K562 (cell line): ENCODE data around the gene SPNS1.

ENCODE experiments used
- EGR1 ChIP-seq: fragments of 450-650 bp; conservative IDR thresholded peaks from 2 replicates; pipeline ENCODE4 v1.6.1; 2017; ENCODE audit warnings: mild to moderate bottlenecking
- GABPB1 ChIP-seq: sonication (generic); formaldehyde crosslinking; IDR thresholded peaks from 2 replicates; pipeline ENCODE4 v1.8.0; 2022; ENCODE audit warnings: mild to moderate bottlenecking, missing genetic modification reagents
- KDM1A ChIP-seq, 2 experiments: fragments of 450-650 bp; IDR thresholded peaks; 2 replicates each; pipeline ENCODE4 v1.6.1; 2016; ENCODE audit warnings: mild to moderate bottlenecking in 2 of 2
- NFRKB ChIP-seq: fragments of 450-650 bp; IDR thresholded peaks from 2 replicates; pipeline ENCODE4 v1.6.1; 2016; ENCODE audit warnings: low read depth
- NR4A1 ChIP-seq, 2 experiments: fragments of 250-450 bp in 1 of 2; fragments of 450-650 bp in 1 of 2; sonication (Bioruptor Pico) in 1 of 2; IDR thresholded peaks; 2 replicates each; pipeline versions ENCODE4 v1.4.0 to v1.6.1; 2016 to 2020; ENCODE audit warnings: mild to moderate bottlenecking in 2 of 2, missing compliant biosample characterization in 1 of 2, missing genetic modification characterization in 1 of 2, moderate library complexity in 1 of 2
- SMARCC2 ChIP-seq: fragments of 450-650 bp; IDR thresholded peaks from 2 replicates; pipeline ENCODE4 v1.6.1; 2017; ENCODE audit warnings: antibody characterized with exemption, moderate library complexity, mild to moderate bottlenecking, low read depth
- TF ChIP-seq, protein P1 (sequence below): sonication (generic); formaldehyde crosslinking; IDR thresholded peaks from 2 replicates; pipeline ENCODE4 v1.9.0; 2022; ENCODE audit warnings: mild to moderate bottlenecking, missing genetic modification reagents
- TF ChIP-seq, protein P2 (sequence below): conservative IDR thresholded peaks from 2 replicates; pipeline ENCODE4 v1.6.1; 2011; ENCODE audit warnings: low read depth, mild to moderate bottlenecking, low read length; ENCODE audit not compliant: control insufficient read depth
- TF ChIP-seq, protein P3 (sequence below): fragments of 250-450 bp; sonication (Bioruptor Pico); IDR thresholded peaks from 2 replicates; pipeline ENCODE4 v1.8.0; 2021; ENCODE audit warnings: borderline replicate concordance, mild to moderate bottlenecking, moderate library complexity; ENCODE audit not compliant: poor library complexity, severe bottlenecking

DNA sequence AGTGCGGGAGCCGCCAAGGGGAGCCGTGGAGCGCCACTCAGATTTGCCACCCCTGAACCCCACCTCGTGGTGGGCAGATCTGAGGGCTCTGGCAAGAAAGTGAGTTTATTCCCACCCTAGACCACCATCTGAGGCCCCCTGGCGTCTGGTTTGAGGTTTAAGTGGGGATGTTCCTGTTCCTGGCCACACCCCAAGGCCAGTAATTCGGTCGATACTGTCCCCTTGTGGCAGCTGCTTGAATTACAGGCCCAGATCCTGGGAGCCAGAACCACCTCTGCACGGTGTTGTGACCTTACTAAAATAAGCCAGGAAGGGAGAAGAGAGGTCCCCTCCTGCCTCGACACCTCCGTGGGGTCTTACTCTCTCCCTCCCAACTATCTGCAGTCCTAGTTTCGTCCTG lies 6.9 kb downstream of the SPNS1 start:
- TF ChIP-seq, protein P1, sequence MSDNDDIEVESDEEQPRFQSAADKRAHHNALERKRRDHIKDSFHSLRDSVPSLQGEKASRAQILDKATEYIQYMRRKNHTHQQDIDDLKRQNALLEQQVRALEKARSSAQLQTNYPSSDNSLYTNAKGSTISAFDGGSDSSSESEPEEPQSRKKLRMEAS (CRISPR knock-in tag): no peak
- TF ChIP-seq NR4A1 (CRISPR knock-in tag; IDR thresholded peaks at IDR 0.05) (no peak), NR4A1 (tag; IDR thresholded peaks at IDR 0.05) (no peak), NFRKB (no peak), KDM1A (IDR thresholded peaks at IDR 0.05) (no peak), GABPB1 (no peak), SMARCC2 (no peak), EGR1 (no peak)
- TF ChIP-seq, protein P2, sequence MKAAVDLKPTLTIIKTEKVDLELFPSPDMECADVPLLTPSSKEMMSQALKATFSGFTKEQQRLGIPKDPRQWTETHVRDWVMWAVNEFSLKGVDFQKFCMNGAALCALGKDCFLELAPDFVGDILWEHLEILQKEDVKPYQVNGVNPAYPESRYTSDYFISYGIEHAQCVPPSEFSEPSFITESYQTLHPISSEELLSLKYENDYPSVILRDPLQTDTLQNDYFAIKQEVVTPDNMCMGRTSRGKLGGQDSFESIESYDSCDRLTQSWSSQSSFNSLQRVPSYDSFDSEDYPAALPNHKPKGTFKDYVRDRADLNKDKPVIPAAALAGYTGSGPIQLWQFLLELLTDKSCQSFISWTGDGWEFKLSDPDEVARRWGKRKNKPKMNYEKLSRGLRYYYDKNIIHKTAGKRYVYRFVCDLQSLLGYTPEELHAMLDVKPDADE: no peak
- TF ChIP-seq, protein P3, sequence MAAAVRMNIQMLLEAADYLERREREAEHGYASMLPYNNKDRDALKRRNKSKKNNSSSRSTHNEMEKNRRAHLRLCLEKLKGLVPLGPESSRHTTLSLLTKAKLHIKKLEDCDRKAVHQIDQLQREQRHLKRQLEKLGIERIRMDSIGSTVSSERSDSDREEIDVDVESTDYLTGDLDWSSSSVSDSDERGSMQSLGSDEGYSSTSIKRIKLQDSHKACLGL (CRISPR knock-in tag): no peak
